ENCODE results near the gene TMEM18. TPM values are rescaled to one million over a fixed set of nuclear protein-coding genes. Genes with fewer than 3 reads are reported as not detected.

TMEM18 gene
- total RNA-seq, 1 donor: 19.4 TPM

DNA sequence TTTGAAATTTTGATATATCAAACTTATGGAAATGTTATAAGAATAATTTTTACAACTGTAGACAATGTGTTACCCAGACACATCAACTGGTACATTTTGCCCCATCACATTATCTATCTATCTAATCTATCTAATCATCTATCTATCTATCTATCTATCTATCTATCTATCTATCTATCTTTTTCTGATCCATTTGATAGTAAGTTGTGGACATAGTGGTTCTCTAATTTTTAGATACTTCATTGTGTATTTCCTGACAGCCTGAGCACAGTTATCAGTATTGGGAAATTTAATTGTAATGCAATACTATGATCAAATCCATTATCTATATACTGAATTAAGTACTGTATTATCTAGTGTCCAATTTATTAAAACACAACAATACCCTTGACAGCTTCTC lies 42.0 kb upstream of the TMEM18 start:
- TF ChIP-seq, protein P1, sequence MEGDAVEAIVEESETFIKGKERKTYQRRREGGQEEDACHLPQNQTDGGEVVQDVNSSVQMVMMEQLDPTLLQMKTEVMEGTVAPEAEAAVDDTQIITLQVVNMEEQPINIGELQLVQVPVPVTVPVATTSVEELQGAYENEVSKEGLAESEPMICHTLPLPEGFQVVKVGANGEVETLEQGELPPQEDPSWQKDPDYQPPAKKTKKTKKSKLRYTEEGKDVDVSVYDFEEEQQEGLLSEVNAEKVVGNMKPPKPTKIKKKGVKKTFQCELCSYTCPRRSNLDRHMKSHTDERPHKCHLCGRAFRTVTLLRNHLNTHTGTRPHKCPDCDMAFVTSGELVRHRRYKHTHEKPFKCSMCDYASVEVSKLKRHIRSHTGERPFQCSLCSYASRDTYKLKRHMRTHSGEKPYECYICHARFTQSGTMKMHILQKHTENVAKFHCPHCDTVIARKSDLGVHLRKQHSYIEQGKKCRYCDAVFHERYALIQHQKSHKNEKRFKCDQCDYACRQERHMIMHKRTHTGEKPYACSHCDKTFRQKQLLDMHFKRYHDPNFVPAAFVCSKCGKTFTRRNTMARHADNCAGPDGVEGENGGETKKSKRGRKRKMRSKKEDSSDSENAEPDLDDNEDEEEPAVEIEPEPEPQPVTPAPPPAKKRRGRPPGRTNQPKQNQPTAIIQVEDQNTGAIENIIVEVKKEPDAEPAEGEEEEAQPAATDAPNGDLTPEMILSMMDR (IDR thresholded peaks at IDR 0.05; ENCODE audit: insufficient read depth, low read depth, low read length): no peak
- no peak for DNase-seq (ENCODE audit: low read depth)
- H3K4me3 ChIP-seq (ENCODE audit: low read depth, low read length): no peak overlapping the region

DNA sequence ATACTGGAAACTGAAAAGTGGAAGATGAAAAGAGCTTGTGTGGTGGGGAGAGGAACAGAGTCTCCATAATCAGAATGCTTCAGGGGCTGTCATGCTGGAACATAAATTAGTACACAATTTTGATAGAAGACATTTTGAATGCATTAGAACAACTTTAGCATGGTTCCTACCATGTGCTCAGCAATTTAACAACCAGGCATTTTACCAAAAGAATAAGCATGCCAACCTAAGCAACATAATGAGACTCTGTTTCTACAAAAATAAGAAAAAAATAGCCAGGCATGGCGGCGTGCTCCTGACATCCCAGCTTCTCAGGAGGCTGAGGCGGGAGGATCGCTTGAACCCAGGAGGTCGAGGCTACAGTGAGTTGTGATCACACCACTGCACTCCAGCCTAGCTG lies 40.5 kb upstream of the TMEM18 start:
- DNase-seq (ENCODE audit: low read depth): no peak
- TF ChIP-seq, protein P1 (IDR thresholded peaks at IDR 0.05; ENCODE audit: insufficient read depth, low read depth, low read length): no peak
- no peak overlapping the region for H3K4me3 ChIP-seq (ENCODE audit: low read depth, low read length)

DNA sequence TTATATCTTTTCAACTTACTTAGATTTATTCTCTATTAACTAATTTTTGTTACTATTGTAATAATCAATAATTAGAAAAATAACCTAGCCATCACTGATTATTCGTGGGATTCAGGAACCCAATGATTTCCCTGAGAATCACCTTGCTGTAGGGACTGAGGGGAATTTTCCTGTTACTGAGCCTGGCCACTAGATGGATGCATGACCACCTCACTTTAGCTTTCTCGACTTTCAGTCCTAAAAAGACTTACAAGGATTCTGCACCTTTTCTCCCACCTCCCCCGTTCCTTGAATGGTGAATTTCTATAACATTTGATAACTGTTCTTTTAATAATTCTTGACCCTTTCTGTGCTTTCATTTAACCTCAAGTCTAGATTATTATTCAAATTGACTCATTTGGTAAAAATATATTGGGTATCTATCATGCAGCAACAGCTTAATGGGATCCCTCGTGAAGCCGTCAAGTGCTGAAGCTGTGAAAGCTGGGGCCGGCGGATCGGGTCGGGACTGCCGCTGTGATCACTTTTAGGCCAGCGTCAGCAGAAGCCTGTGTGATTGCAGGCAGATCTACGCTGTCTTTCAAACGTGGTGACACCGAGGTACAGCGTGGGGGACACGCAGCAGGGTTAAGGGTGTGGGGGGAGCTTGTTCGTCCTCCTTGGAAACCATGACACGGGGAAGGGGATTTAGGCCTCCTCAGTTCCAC lies 38.8 kb upstream of the TMEM18 start:
- peak; percentile 14 for DNase-seq (ENCODE audit: low read depth)
- no peak overlapping the region for H3K4me3 ChIP-seq (ENCODE audit: low read depth, low read length)
- TF ChIP-seq, protein P1 (IDR thresholded peaks at IDR 0.05; ENCODE audit: insufficient read depth, low read depth, low read length): peak; percentile 49

DNA sequence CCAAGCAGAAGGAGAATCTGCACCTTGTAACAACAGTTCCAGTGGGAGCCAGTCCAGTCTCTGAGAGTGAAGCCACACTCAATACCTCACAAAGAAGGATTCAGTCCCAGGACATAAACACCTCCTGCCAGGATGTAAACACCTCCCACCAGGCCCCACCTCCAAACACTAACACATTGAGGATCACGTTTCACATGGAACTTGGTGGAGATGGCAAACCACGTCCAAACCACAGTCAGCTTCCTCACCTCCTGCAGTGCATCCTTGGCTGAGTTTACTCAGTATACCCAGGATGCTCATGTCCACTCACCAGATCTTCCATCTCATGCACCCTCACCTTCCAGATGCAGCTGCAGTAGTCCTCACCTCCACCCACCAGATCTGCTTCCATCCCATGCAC lies 37.8 kb upstream of the TMEM18 start:
- TF ChIP-seq, protein P1 (IDR thresholded peaks at IDR 0.05; ENCODE audit: insufficient read depth, low read depth, low read length): no peak
- no peak overlapping the region for H3K4me3 ChIP-seq (ENCODE audit: low read depth, low read length)
- DNase-seq (ENCODE audit: low read depth): no peak

DNA sequence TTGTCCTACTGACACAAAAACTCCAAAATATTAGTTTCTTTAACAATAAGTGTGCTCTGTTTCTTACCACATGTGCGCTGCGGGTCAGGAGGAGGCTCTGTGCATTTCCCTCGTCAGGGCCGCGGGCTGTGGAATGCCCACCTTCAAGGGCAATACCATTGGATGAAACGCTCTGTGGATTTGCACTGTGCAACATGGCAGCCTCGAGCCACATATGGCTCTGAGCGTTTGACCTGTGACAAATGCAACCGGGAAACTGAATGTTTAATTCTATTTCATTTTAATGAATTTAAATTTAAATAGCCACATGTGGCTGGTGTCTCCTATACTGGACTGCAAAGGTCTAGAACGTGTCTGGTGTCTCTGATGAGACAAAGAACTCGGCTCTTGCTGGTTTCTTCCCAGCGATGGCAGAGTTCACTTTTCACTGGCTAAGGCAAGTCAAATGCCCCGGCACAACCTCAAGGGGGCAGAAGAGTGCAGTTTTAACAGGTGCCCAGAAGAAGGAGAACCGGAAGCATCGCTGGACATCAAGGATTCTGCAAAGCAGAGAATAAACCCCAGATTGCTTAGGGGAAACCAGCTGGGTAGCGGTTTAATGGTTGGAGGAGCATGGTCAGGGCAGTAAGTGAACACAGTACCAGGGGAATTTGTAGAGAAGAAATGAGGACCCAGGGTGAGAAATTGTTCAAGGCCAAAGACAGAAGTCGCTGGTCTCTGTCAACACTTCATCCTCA lies 37.0 kb upstream of the TMEM18 start:
- no peak overlapping the region for H3K4me3 ChIP-seq (ENCODE audit: low read depth, low read length)
- peak; percentile 60 for DNase-seq (ENCODE audit: low read depth)
- TF ChIP-seq, protein P1 (IDR thresholded peaks at IDR 0.05; ENCODE audit: insufficient read depth, low read depth, low read length): peak; percentile 81

DNA sequence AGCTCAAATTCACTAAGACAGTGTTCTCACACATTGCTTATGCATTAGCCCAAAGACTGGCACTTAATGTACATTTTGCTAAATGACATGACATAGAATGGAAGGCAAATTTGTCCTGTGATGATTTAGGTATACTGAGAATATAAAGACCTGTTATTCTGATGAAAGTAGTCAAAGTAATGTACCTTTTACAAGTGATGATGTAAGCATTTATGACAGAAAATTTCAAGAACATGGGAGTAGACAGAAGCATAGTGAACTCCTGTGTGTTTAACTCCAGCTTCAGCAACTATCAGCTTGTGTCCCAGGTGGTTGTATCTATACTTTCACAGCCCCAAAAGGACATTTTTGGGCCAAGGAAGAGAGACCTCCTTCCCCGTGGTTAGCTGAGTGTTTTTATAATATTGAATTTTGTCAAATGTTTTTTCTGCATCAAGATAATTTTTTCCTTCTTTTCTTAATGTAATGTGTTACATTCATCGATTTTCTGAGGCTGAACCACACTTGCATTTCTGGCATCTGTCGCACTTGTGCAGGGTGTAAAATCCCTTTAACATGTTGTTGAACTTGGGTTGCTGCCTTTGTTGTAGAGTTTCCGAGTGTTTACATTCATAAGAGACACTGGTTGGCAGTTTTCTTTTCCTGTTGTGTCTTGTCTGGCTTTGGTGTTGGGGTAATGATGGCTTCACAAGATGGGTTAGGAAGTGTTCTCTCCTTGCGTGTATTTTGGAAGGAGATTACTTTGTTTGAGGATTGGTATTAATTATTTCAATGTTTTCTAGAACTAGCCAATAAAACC lies 33.9 kb upstream of the TMEM18 start:
- H3K4me3 ChIP-seq (ENCODE audit: low read depth, low read length): no peak overlapping the region
- no peak for DNase-seq (ENCODE audit: low read depth)
- TF ChIP-seq, protein P1 (IDR thresholded peaks at IDR 0.05; ENCODE audit: insufficient read depth, low read depth, low read length): no peak
